HG03025 (cell line): ENCODE measurements around the gene DLGAP1.

Experiments used
- ATAC-seq: cut with Tn5 transposase; IDR thresholded peaks from one replicate; pipeline ENCODE4 v1.9.1; 2021; ENCODE audit warnings: mild to moderate bottlenecking, moderate library complexity; ENCODE audit not compliant: unreplicated experiment, low FRiP score

Gene DLGAP1

GRCh38 chr18:3914109-3914508 lies 541.0 kb downstream of the DLGAP1 start:
- no peak for ATAC-seq

GRCh38 chr18:3912705-3913104 lies 542.4 kb downstream of the DLGAP1 start:
- ATAC-seq: no peak

DNA sequence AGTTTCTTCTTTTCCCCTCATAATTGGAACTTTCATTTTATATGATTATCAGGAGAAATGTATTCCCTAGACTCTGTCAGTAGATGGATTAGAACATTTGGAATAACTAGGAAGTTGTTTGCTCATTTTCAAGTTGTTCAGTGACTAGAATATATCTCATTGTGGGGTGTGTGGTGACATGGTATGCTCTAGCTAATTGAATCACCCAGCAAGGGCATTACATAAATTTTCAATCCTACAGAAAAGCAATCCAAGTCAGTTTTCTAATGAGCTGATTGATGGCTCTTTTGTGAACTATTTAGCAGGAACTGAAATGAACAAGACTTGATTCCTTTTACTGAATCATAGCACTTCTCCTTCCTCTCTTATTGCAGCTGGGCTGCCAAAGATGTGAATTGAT lies 543.7 kb downstream of the DLGAP1 start:
- ATAC-seq: no peak

DNA sequence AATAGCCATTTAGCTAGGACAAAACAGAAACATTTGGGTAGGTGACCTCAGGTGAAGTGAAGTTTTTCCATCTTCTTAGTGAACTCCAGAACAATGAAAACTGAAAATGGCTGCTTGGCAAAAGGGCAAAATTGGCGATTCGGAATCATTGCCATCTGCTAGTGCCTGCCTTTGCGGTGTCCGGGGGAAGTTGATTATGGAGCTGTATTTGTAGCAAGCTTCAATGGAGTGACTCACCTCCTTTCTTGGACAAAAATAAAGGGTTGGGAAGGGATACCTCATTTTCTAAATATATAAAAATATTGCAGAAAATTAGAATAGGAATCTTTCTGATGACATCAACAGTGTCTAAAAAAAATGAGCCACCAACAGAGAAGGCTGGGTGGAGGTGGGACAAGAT lies 544.6 kb downstream of the DLGAP1 start:
- ATAC-seq: no peak

- no peak for ATAC-seq
Measured at GRCh38 chr18:3907955-3908354, 547.2 kb downstream of the DLGAP1 start.

DNA sequence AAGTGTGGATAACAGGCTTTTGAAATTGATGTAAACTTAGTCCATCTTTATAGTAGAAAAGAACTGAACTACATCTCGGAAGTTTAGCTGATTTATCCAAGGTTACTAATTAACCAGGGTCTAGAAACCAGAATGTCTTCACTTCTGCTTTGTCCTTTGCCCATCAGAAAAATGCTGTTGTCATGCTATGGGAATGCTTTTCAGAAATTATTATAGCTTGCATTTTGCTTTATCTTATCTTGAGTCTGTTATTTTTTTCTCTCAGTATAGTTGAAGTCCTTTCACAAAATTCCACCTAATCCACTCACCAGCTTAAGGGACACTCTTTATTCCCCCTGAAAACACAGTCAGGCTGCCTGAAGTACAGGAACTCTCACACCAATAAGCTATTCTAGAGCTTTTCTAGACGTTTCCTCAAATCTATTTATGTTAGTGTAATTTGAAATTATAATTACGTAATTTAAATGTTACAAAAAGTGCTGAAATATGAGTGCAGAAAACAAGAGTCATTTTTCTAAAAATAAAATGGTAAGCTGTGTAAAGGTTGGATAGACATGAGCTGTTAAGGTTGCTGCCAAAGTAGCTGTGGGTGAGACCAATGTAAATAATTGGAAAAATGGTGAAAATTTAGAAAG lies 548.9 kb downstream of the DLGAP1 start:
- no peak for ATAC-seq

GRCh38 chr18:3903337-3903736 lies 551.8 kb downstream of the DLGAP1 start:
- ATAC-seq: no peak

- ATAC-seq: no peak
Measured at GRCh38 chr18:3902676-3903075, 552.4 kb downstream of the DLGAP1 start.

- ATAC-seq: no peak
Measured at GRCh38 chr18:3901811-3902210, 553.3 kb downstream of the DLGAP1 start.

DNA sequence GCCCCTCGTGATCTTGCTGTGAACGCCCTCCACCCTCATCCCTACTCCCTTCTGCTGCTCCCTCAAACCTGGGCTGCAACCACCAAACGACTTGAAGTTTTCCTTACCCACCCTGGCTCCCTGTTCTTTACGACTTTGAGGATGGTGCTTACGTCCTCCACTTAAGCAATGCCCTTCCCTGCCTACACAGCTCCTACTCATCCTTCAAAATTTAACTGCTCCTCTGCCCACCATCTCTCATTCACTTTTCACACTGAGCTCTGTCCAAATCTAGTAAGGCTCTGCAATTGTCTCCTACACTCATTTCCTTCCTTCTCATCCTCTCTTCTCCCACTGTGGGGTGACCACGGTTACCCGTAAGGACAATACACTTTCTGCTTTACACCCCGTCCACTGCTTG lies 554.1 kb downstream of the DLGAP1 start:
- ATAC-seq: no peak

GRCh38 chr18:3900327-3900726 lies 554.8 kb downstream of the DLGAP1 start:
- no peak for ATAC-seq

DNA sequence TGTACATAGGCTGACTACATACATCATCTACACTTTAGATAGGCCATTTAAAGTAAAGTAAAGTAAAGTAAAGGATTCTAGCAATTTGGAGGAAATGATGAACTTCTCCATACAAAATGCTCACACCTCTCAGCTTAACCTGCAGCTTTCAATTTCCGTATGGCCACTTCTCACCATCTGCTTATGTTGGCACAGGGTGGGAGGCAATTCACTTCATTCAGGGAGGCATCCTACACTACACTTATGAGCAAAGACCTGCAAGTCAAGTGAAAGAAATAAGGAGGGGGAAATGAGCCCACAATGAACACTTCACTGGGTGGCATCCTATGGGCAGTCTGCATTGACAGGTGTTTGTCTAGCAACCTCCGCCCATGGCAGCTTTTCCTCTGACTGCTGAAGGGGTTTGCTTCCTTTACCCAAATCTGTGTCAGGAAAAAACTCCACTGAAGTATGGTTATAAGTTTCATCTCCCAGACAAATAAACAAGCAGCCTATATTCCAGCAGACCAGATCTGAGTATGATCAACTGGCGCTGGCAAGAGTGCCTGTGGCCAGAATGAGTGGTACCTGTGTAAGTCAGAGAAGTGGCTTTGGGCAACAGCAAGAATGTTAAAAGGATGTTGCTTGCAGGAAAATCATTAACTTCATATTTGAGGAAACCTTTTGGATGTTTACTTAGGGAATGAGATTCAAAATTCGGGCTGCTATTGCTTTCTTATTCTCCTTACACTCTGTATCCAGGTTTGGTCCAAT lies 556.1 kb downstream of the DLGAP1 start:
- ATAC-seq: no peak

GRCh38 chr18:3892152-3892551 lies 563.0 kb downstream of the DLGAP1 start:
- ATAC-seq: no peak

GRCh38 chr18:3891245-3891644 lies 563.9 kb downstream of the DLGAP1 start:
- no peak for ATAC-seq

DNA sequence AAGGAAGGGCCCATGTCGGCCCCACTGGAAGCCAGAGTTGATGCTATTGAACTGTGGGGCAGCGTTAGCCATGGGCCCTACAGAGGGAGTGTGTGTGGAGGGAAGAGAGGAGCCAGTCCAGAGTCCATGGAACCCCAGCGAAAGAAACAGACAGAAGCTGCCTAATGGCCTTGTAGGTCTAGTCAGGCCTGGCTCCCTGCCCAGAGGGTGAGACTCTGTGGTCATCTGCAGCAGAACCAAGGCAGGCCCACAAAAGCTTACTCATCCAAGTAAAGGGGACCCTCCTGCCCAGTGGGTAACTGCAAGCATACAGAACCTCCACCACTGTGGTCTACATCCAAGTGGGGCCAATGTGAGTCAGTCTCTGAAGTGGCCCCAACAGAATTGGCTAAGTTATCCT lies 565.3 kb downstream of the DLGAP1 start:
- ATAC-seq: no peak

- ATAC-seq: no peak
Measured at GRCh38 chr18:3889121-3889520, 566.0 kb downstream of the DLGAP1 start.

DNA sequence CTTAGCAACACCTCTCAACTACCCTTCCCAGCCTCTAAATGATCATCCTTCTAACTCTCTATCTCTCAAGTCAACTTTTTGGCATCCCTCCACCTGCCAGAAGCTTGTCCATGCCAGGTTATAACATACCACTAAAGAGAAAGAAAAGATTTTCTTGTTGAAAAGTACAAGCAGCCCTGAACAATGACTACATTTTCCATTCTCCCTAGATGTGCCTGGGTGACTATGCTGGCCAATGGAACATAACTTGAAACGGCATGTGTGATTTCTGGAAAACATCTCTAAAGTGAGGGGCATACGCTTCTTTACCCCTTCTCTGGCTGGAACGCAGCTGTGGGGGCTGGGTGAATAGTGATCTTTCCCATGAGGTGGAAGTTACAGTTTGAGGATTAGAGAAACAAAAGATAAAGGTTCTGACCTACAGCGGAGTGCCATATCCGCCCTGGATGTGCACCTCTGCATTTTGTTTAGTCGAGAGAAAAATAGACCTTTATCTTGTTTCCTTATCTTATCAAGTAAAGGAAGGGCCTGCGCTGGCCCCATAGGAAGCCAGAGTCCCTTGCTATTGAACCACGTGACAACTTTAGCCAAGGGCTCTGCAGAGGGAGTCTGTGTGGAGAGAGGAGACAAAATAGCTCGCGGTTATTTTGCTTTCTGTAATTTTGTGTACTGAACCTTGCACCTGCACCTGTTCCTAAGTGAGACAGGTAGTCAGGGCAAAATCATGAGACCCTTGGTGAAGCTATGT lies 568.4 kb downstream of the DLGAP1 start:
- no peak for ATAC-seq

- ATAC-seq: no peak
Measured at GRCh38 chr18:3885209-3885792, 569.8 kb downstream of the DLGAP1 start.

DNA sequence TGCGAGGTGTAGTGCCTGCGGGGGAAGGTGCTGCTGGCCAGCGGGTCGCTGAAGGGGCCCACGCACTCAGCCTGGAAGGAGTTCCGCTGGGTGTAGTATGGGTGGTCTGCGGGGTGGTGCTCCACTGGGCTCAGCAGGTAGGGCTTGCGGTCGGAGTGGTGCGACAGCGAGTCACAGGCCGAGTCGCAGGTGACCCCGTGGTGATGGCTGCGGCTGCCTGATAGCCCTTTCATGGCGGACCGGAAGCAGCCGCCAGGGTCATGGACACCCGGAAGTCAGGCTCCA lies 575.3 kb downstream of the DLGAP1 start:
- no peak for ATAC-seq

GRCh38 chr18:3879114-3879835 lies 575.8 kb downstream of the DLGAP1 start:
- ATAC-seq: no peak

- no peak for ATAC-seq
Measured at GRCh38 chr18:3878401-3878800, 576.7 kb downstream of the DLGAP1 start.
